Measurements from ENCODE around the gene PURA. TPM values are rescaled to one million over a fixed set of nuclear protein-coding genes. Genes with fewer than 3 reads are reported as not detected.

PURA gene
- total RNA-seq, 1 donor from 2014 or later, result 26.6 TPM

- no peak for DNase-seq
- peaks cover 49% of the 10 kb centered on the region for H3K4me1 ChIP-seq
- intact Hi-C loops (cut with micrococcal nuclease), result no loop called here
- H3K36me3 ChIP-seq, result no peaks in the 10 kb centered on the region
- peak overlapping the region; percentile 84 for H3K4me3 ChIP-seq
- H3K27ac ChIP-seq (replicated peaks), result peak overlapping the region; percentile 99
- no peaks in the 10 kb centered on the region for H3K9me3 ChIP-seq (replicated peaks)
- TF ChIP-seq CTCF (IDR thresholded peaks at IDR 0.05; ENCODE audit: borderline replicate concordance), result no peak
- no peaks in the 10 kb centered on the region for H3K27me3 ChIP-seq (ENCODE audit: low read depth)
Measured at GRCh38 chr5:140106805-140107311, 7.1 kb upstream of the PURA start.

- intact Hi-C loops (cut with micrococcal nuclease), result no loop called here
- no peaks in the 10 kb centered on the region for H3K36me3 ChIP-seq
- no peaks in the 10 kb centered on the region for H3K27me3 ChIP-seq (ENCODE audit: low read depth)
- peak; percentile 94 for DNase-seq
- H3K27ac ChIP-seq (replicated peaks), result peak overlapping the region; percentile 99
- peak overlapping the region; percentile 84 for H3K4me3 ChIP-seq
- peak; percentile 42 for TF ChIP-seq CTCF (IDR thresholded peaks at IDR 0.05; ENCODE audit: borderline replicate concordance)
- peaks cover 56% of the 10 kb centered on the region for H3K4me1 ChIP-seq
- H3K9me3 ChIP-seq (replicated peaks), result no peaks in the 10 kb centered on the region
Measured at GRCh38 chr5:140107312-140108092, 6.4 kb upstream of the PURA start.

- TF ChIP-seq CTCF (IDR thresholded peaks at IDR 0.05; ENCODE audit: borderline replicate concordance), result no peak
- Histone ChIP-seq H3K27ac (replicated peaks) (peak overlapping the region; percentile 99), H3K9me3 (replicated peaks) (no peaks in the 10 kb centered on the region), H3K4me1 (peaks cover 64% of the 10 kb centered on the region), H3K27me3 (ENCODE audit: low read depth) (no peaks in the 10 kb centered on the region), H3K4me3 (peak overlapping the region; percentile 84), H3K36me3 (no peaks in the 10 kb centered on the region)
- DNase-seq, result peak; percentile 20
- intact Hi-C loops (cut with micrococcal nuclease), result no loop called here
Measured at GRCh38 chr5:140108093-140109017, 5.6 kb upstream of the PURA start.

- Histone ChIP-seq H3K27ac (replicated peaks) (peak overlapping the region; percentile 99), H3K36me3 (no peaks in the 10 kb centered on the region), H3K4me3 (peak overlapping the region; percentile 84), H3K9me3 (replicated peaks) (no peaks in the 10 kb centered on the region), H3K27me3 (ENCODE audit: low read depth) (no peaks in the 10 kb centered on the region), H3K4me1 (peaks cover 69% of the 10 kb centered on the region)
- intact Hi-C loops (cut with micrococcal nuclease), result no loop called here
- no peak for DNase-seq
- TF ChIP-seq CTCF (IDR thresholded peaks at IDR 0.05; ENCODE audit: borderline replicate concordance), result no peak
Measured at GRCh38 chr5:140109018-140109758, 4.7 kb upstream of the PURA start.
